GM23338 (cell line): ENCODE measurements around the gene LEAP2. TPM values are rescaled to one million over a fixed set of nuclear protein-coding genes. Genes with fewer than 3 reads are reported as not detected.

ENCODE experiments used
- ATAC-seq: fragments of 200-7000 bp; cut with Tn5 transposase; 3 replicates; pipeline ENCODE4 v1.9.1; 2020
- DNase-seq: peaks from one replicate; pipeline ENCODE4 v3.0.0-alpha.2; 2015; ENCODE audit warnings: low spot score
- H2AFZ ChIP-seq: fragments of 200-600 bp; sonication (generic); 2 replicates; pipeline ENCODE4 v1.8.0; 2016; ENCODE audit warnings: antibody characterized with exemption, mild to moderate bottlenecking, moderate library complexity
- H3F3A ChIP-seq: fragments of 200-600 bp; sonication (generic); replicated peaks from 2 replicates; pipeline ENCODE4 v1.8.0; 2017; ENCODE audit warnings: antibody characterized with exemption, mixed run types, low read depth
- H3K27ac ChIP-seq: fragments of 200-600 bp; sonication (generic); 2 replicates; pipeline ENCODE4 v1.6.1; 2016; ENCODE audit warnings: low read depth
- H3K27me3 ChIP-seq: fragments of 200-600 bp; sonication (generic); 2 replicates; pipeline ENCODE4 v1.8.0; 2016; ENCODE audit warnings: mild to moderate bottlenecking, mixed run types, moderate library complexity; ENCODE audit not compliant: insufficient read depth
- H3K36me3 ChIP-seq: fragments of 200-600 bp; sonication (generic); 2 replicates; pipeline ENCODE4 v1.8.0; 2016; ENCODE audit warnings: mild to moderate bottlenecking; ENCODE audit not compliant: insufficient read depth
- H3K4me1 ChIP-seq: fragments of 200-600 bp; sonication (generic); 2 replicates; pipeline ENCODE4 v1.8.0; 2016; ENCODE audit warnings: mild to moderate bottlenecking, moderate library complexity; ENCODE audit not compliant: insufficient read depth
- H3K4me2 ChIP-seq: fragments of 200-600 bp; sonication (generic); 2 replicates; pipeline ENCODE4 v1.7.1; 2017; ENCODE audit warnings: mixed run types
- H3K4me3 ChIP-seq: fragments of 200-600 bp; sonication (generic); 2 replicates; pipeline ENCODE4 v1.6.1; 2016; ENCODE audit warnings: mixed run types
- H3K79me2 ChIP-seq: fragments of 200-600 bp; sonication (generic); replicated peaks from 2 replicates; pipeline ENCODE4 v1.8.0; 2017; ENCODE audit warnings: mild to moderate bottlenecking; ENCODE audit not compliant: insufficient read depth
- H3K9me2 ChIP-seq: fragments of 200-600 bp; sonication (generic); 2 replicates; pipeline ENCODE4 v1.8.0; 2017; ENCODE audit not compliant: insufficient read depth
- H4K20me1 ChIP-seq: fragments of 200-600 bp; sonication (generic); replicated peaks from 2 replicates; pipeline ENCODE4 v1.8.0; 2017; ENCODE audit warnings: mild to moderate bottlenecking; ENCODE audit not compliant: insufficient read depth
- H3K27ac Mint-ChIP-seq: 2 replicates; pipeline ENCODE4 v1.8.0; 2020; ENCODE audit warnings: inconsistent platforms, mild to moderate bottlenecking, moderate library complexity, mixed read lengths
- H3K27me3 Mint-ChIP-seq: 3 replicates; pipeline ENCODE4 v1.8.0; 2022; ENCODE audit warnings: low read depth, mild to moderate bottlenecking, moderate library complexity, mixed read lengths, inconsistent platforms; ENCODE audit not compliant: insufficient read depth, poor library complexity
- H3K36me3 Mint-ChIP-seq: 3 replicates; pipeline ENCODE4 v1.8.0; 2021; ENCODE audit warnings: low read depth, mild to moderate bottlenecking, inconsistent platforms, moderate library complexity, mixed read lengths
- H3K4me1 Mint-ChIP-seq: 3 replicates; pipeline ENCODE4 v1.8.0; 2020; ENCODE audit warnings: mild to moderate bottlenecking, inconsistent platforms, mixed read lengths
- H3K4me3 Mint-ChIP-seq: 3 replicates; pipeline ENCODE4 v1.8.0; 2021; ENCODE audit warnings: moderate library complexity, mild to moderate bottlenecking, inconsistent platforms, mixed read lengths
- H3K9me3 Mint-ChIP-seq: 3 replicates; pipeline ENCODE4 v1.8.0; 2020; ENCODE audit warnings: moderate library complexity, mild to moderate bottlenecking, inconsistent platforms, mixed read lengths
- CREB1 ChIP-seq: fragments of 250-450 bp; sonication (Bioruptor Pico); IDR thresholded peaks from 2 replicates; pipeline ENCODE4 v1.5.0; 2020; ENCODE audit warnings: low read depth, mild to moderate bottlenecking, moderate library complexity
- EZH2 ChIP-seq: fragments of 200-600 bp; sonication (generic); IDR thresholded peaks from one replicate; pipeline ENCODE4 v1.8.0; 2017; ENCODE audit warnings: antibody characterized with exemption, mild to moderate bottlenecking, low read depth; ENCODE audit not compliant: unreplicated experiment
- JUNB ChIP-seq: IDR thresholded peaks from one replicate; pipeline ENCODE4 v1.6.1; 2016; ENCODE audit warnings: antibody characterized with exemption; ENCODE audit not compliant: unreplicated experiment
- NANOG ChIP-seq: IDR thresholded peaks from 2 replicates; pipeline ENCODE4 v1.6.1; 2016; ENCODE audit warnings: antibody characterized with exemption, borderline replicate concordance
- POLR2AphosphoS5 ChIP-seq: IDR thresholded peaks from 2 replicates; pipeline ENCODE4 v1.6.1; 2016; ENCODE audit warnings: antibody characterized with exemption, low read depth
- polyA plus RNA-seq: library from polyadenylated mRNA; unstranded; fragments of >200 nt; fragmentation: Nextera tagmentation; extraction: Ambion mirVana; gene quantifications from 2 replicates; pipeline ENCODE4 v1.2.1, GENCODE V29; 2016
- total RNA-seq: library from RNA; depleted of rRNA; stranded (reverse); fragments of >200 nt; shearing (Covaris generic); gene quantifications from 2 replicates; pipeline ENCODE4 v1.2.3, GENCODE V29; 2014
- TF ChIP-seq, protein P1 (sequence below), 2 experiments: fragments of 200-600 bp in 1 of 2; sonication (generic) in 1 of 2; conservative IDR thresholded peaks; 2 replicates each; pipeline versions ENCODE4 v1.5.1 to v1.6.1; 2016 to 2017; ENCODE audit warnings: antibody characterized with exemption in 2 of 2, low read depth in 2 of 2, mild to moderate bottlenecking in 2 of 2, moderate library complexity in 1 of 2
- TF ChIP-seq, protein P2 (sequence below): fragments of 250-450 bp; sonication (Bioruptor Pico); IDR thresholded peaks from 2 replicates; pipeline ENCODE4 v1.5.0; 2020; ENCODE audit warnings: mild to moderate bottlenecking, moderate library complexity
- TF ChIP-seq, protein P3 (sequence below): IDR thresholded peaks from one replicate; pipeline ENCODE4 v1.6.1; 2018; ENCODE audit warnings: antibody characterized with exemption; ENCODE audit not compliant: unreplicated experiment

The LEAP2 gene
- total and polyA plus RNA-seq, 2 experiments from 2014 or later, result 1.5 to 1.8 TPM

DNA sequence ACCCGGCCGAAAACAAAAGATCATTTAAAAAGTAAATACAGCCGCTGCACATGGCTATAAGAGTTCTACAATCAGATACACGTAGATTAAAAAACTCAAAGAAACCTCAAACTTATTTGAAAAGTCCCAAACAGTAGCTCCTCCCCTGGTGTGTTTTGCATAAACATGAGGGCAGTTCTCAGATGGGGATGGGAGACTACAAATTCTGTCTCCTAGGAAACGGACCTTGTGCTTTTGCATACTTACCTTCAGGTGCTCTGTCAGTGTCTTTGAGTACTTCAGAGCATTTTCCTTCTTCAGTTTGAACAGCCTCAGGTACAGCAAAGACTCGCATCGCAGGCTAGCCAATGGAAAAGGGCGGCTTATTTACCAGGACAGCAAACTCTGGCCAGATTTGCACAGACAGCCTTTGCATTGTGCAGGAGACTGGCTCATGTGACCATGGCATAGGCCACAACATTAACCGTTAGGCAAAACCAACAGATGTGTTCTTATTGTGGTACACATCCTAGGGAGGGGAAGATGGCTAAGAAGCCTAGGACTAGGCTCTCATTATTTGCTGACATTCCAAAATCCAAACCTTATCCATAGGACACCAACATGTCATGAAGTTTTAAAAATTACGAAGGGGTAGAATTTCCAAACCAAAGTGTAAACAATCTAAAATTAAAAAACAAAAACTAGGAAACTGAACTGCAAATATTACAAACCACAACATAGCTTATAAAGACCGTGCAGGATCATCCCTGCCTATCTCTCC lies 12.8 kb downstream of the LEAP2 start:
- Histone ChIP-seq H3K4me2 (no peak overlapping the region), H3K79me2 (no peaks in the 10 kb centered on the region), H4K20me1 (peaks cover 4% of the 10 kb centered on the region; the same call in 1 of the 2 replicates), H3K4me1 (no peaks in the 10 kb centered on the region), H2AFZ (no peak overlapping the region), H3K36me3 (peaks cover 47% of the 10 kb centered on the region), H3K9me2 (no peaks in the 10 kb centered on the region), H3K4me3 (no peak overlapping the region), H3K27ac (no peak overlapping the region), H3K27me3 (no peaks in the 10 kb centered on the region), H3F3A (no peaks in the 10 kb centered on the region)
- H3K36me3 Mint-ChIP-seq, result peaks cover 66% of the 10 kb centered on the region
- TF ChIP-seq NANOG (no peak), EZH2 (no peak), CREB1 (CRISPR knock-in tag) (no peak)
- TF ChIP-seq, protein P1, sequence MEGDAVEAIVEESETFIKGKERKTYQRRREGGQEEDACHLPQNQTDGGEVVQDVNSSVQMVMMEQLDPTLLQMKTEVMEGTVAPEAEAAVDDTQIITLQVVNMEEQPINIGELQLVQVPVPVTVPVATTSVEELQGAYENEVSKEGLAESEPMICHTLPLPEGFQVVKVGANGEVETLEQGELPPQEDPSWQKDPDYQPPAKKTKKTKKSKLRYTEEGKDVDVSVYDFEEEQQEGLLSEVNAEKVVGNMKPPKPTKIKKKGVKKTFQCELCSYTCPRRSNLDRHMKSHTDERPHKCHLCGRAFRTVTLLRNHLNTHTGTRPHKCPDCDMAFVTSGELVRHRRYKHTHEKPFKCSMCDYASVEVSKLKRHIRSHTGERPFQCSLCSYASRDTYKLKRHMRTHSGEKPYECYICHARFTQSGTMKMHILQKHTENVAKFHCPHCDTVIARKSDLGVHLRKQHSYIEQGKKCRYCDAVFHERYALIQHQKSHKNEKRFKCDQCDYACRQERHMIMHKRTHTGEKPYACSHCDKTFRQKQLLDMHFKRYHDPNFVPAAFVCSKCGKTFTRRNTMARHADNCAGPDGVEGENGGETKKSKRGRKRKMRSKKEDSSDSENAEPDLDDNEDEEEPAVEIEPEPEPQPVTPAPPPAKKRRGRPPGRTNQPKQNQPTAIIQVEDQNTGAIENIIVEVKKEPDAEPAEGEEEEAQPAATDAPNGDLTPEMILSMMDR (conservative IDR thresholded peaks at IDR 0.05; ENCODE audit: low read depth in 2 of 2), result no peak
- H3K4me3 Mint-ChIP-seq, result no peak overlapping the region
- no peaks in the 10 kb centered on the region for H3K4me1 Mint-ChIP-seq
- DNase-seq (peak; percentile 33), ATAC-seq (no peak)
- H3K27me3 Mint-ChIP-seq, result no peaks in the 10 kb centered on the region
- no peaks in the 10 kb centered on the region for H3K9me3 Mint-ChIP-seq
- H3K27ac Mint-ChIP-seq, result no peak overlapping the region

DNA sequence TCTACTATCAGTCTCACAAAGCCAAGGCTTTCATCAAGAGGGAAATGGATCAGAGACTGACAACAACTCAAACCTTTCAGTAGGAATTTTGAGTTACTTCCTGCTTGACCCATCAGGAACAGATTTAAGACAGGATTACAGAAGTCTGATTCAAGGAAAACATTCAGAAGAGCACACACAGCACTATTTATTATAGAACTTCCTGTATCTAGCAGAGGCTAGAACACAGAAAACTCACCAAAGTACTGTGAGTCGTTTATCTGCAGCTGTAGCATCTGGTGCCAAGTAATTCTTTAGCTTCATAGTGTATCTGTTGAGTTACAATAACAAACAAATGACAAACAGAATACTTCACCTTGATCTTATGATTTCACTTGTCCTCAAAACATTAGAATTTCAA lies 13.8 kb downstream of the LEAP2 start:
- Mint-ChIP-seq H3K27me3 (no peaks in the 10 kb centered on the region), H3K27ac (no peak overlapping the region), H3K4me3 (no peak overlapping the region), H3K4me1 (no peaks in the 10 kb centered on the region), H3K36me3 (peaks cover 66% of the 10 kb centered on the region), H3K9me3 (no peaks in the 10 kb centered on the region)
- H3K4me3 ChIP-seq, result no peak overlapping the region
- peaks cover 2% of the 10 kb centered on the region; the same call in 1 of the 2 replicates for H4K20me1 ChIP-seq
- H2AFZ ChIP-seq, result no peak overlapping the region
- H3K9me2 ChIP-seq, result no peaks in the 10 kb centered on the region
- H3K27me3 ChIP-seq, result no peaks in the 10 kb centered on the region
- ATAC-seq (no peak), DNase-seq (no peak)
- H3K79me2 ChIP-seq, result no peaks in the 10 kb centered on the region
- peaks cover 49% of the 10 kb centered on the region for H3K36me3 ChIP-seq
- no peaks in the 10 kb centered on the region for H3K4me1 ChIP-seq
- no peaks in the 10 kb centered on the region for H3F3A ChIP-seq
- no peak overlapping the region for H3K27ac ChIP-seq
- no peak overlapping the region for H3K4me2 ChIP-seq
- TF ChIP-seq CREB1 (CRISPR knock-in tag) (no peak), EZH2 (no peak), NANOG (no peak), POLR2AphosphoS5 (no peak), JUNB (no peak)
- TF ChIP-seq, protein P2, sequence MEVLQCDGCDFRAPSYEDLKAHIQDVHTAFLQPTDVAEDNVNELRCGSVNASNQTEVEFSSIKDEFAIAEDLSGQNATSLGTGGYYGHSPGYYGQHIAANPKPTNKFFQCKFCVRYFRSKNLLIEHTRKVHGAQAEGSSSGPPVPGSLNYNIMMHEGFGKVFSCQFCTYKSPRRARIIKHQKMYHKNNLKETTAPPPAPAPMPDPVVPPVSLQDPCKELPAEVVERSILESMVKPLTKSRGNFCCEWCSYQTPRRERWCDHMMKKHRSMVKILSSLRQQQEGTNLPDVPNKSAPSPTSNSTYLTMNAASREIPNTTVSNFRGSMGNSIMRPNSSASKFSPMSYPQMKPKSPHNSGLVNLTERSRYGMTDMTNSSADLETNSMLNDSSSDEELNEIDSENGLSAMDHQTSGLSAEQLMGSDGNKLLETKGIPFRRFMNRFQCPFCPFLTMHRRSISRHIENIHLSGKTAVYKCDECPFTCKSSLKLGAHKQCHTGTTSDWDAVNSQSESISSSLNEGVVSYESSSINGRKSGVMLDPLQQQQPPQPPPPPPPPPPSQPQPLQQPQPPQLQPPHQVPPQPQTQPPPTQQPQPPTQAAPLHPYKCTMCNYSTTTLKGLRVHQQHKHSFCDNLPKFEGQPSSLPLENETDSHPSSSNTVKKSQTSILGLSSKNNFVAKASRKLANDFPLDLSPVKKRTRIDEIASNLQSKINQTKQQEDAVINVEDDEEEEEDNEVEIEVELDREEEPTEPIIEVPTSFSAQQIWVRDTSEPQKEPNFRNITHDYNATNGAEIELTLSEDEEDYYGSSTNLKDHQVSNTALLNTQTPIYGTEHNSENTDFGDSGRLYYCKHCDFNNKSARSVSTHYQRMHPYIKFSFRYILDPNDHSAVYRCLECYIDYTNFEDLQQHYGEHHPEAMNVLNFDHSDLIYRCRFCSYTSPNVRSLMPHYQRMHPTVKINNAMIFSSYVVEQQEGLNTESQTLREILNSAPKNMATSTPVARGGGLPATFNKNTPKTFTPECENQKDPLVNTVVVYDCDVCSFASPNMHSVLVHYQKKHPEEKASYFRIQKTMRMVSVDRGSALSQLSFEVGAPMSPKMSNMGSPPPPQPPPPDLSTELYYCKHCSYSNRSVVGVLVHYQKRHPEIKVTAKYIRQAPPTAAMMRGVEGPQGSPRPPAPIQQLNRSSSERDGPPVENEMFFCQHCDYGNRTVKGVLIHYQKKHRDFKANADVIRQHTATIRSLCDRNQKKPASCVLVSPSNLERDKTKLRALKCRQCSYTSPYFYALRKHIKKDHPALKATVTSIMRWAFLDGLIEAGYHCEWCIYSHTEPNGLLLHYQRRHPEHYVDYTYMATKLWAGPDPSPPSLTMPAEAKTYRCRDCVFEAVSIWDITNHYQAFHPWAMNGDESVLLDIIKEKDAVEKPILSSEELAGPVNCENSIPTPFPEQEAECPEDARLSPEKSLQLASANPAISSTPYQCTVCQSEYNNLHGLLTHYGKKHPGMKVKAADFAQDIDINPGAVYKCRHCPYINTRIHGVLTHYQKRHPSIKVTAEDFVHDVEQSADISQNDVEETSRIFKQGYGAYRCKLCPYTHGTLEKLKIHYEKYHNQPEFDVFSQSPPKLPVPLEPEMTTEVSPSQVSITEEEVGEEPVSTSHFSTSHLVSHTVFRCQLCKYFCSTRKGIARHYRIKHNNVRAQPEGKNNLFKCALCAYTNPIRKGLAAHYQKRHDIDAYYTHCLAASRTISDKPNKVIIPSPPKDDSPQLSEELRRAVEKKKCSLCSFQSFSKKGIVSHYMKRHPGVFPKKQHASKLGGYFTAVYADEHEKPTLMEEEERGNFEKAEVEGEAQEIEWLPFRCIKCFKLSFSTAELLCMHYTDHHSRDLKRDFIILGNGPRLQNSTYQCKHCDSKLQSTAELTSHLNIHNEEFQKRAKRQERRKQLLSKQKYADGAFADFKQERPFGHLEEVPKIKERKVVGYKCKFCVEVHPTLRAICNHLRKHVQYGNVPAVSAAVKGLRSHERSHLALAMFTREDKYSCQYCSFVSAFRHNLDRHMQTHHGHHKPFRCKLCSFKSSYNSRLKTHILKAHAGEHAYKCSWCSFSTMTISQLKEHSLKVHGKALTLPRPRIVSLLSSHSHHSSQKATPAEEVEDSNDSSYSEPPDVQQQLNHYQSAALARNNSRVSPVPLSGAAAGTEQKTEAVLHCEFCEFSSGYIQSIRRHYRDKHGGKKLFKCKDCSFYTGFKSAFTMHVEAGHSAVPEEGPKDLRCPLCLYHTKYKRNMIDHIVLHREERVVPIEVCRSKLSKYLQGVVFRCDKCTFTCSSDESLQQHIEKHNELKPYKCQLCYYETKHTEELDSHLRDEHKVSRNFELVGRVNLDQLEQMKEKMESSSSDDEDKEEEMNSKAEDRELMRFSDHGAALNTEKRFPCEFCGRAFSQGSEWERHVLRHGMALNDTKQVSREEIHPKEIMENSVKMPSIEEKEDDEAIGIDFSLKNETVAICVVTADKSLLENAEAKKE (CRISPR knock-in tag), result no peak
- TF ChIP-seq, protein P3, sequence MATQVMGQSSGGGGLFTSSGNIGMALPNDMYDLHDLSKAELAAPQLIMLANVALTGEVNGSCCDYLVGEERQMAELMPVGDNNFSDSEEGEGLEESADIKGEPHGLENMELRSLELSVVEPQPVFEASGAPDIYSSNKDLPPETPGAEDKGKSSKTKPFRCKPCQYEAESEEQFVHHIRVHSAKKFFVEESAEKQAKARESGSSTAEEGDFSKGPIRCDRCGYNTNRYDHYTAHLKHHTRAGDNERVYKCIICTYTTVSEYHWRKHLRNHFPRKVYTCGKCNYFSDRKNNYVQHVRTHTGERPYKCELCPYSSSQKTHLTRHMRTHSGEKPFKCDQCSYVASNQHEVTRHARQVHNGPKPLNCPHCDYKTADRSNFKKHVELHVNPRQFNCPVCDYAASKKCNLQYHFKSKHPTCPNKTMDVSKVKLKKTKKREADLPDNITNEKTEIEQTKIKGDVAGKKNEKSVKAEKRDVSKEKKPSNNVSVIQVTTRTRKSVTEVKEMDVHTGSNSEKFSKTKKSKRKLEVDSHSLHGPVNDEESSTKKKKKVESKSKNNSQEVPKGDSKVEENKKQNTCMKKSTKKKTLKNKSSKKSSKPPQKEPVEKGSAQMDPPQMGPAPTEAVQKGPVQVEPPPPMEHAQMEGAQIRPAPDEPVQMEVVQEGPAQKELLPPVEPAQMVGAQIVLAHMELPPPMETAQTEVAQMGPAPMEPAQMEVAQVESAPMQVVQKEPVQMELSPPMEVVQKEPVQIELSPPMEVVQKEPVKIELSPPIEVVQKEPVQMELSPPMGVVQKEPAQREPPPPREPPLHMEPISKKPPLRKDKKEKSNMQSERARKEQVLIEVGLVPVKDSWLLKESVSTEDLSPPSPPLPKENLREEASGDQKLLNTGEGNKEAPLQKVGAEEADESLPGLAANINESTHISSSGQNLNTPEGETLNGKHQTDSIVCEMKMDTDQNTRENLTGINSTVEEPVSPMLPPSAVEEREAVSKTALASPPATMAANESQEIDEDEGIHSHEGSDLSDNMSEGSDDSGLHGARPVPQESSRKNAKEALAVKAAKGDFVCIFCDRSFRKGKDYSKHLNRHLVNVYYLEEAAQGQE, result no peak
